Activated CD4-positive, alpha-beta T cell treated with anti-CD3 and anti-CD28 coated beads, Interleukin-2, Interleukin-6, amounts not matched to agents 100 ng/mL and 50 ng/mL, durations not matched to agents 16 hours and 8 hours (primary cell): ENCODE measurements around the gene NPRL2.

Source experiments
- DNase-seq: peaks from one replicate; pipeline ENCODE4 v3.0.0-alpha.2; 2020

Gene NPRL2

DNA sequence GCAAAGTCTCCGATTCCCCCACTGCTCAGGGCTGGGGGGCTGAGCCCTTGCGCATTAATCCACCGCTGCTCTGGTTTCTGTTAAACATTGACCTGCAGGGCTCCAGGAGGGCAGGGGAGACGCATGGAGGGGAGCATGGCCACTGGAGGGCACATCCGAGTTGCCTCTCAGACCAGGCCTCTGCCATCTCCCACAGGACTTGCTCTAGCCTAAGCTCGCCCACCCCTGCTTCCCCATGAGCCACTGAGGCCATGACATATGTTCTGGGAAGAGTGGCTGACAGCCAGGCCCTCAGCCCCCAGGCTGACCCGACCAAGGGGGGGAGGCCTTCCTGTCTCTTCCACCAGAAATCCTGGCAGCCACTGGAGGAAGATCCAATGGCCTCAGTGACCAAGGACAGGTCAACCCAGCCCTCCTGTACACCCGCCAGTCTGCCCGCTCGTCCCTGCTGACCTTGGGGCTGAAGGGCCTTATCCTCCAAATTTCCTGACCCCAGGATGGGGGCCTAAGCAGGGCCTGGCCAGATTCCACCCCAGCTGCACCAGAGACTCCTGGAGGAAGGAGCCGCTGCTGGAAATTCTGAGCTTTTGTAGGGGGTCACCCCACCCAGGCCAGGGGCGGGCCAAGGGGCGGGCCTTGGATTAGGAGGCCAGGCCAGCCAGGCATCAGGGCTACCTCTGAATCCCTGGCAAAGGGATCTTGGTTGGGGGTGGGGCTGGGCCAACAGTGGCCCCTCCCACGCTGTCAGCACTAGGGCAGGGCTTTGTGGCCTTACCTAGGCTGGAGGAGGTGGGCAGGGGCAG is 47.4 kb downstream of the NPRL2 start, which contains the start of gene HYAL1:
Gene HYAL1 (minus strand): TSS at position 562 of the 803 bp plus-strand sequence. CDS start 618 bp downstream, outside the sequence.
- DNase-seq, result no peak

DNA sequence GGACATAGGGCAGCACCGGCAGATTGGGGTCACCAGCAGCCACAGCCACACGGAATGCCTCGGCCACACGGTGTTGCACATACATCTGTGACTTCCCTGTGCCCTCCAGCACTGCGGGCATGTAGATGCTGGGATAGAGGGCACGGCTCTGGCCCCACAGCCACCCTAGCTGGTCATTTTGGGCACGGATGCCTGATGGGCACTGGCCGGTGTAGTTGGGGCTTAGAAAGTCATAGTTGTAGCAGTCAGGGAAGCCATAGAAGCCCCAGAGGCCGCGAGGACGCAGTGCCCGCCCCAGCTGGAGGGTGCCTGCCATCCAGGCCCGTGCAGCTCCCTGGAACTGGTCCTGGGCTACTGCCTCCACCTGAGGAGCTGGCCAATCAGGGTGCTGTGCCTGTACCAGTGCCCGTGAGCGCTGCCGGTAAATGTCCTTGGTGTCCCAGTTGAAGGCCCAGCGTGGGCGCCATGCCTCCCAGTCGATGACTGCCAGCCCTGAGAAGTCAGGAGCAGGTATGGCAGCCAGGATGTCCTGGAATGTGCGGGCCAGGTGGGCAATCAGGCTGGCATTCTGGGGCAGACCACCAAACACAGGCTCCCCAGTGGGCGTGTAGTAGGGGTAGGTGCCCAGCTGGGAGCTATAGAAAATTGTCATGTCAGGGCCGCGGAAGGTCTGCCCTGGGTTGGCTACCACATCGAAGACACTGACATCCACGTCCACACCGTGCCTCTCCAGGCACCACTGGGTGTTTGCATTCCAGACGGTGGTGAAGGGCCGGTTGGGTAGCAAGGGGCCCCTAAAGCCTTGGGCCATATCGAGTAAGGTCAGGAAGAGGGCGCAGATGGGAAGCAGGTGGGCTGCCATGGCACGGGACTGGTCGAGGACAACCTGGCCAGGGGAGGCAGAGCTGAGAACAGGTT is 48.2 kb downstream of the NPRL2 start:
- no peak for DNase-seq

DNA sequence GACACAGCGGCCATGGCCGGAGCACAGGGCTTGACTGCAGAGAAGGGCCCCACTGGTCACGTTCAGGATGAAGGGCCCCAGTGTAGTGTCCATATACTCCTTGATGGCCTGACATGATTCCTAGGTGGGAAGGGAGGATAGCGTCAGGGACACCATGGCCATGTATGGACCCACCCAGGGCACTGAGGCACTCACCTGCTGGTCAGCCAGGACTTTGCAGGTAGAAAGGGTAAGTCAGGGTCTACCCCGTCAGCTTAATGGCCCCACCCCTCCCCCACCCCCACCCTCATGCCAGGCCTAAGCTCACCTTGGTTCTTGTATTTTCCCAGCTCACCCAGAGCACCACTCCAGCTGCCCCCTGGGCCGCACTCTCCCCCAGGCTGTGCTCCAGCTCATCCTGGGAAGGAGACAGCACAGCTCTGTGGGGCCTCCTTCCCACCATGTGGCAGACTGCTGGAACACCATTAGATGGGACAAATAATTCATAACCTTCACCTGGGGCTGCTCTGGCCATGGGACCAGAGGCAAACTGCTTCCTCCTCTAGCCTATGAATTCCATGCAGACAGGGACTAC is 49.8 kb downstream of the NPRL2 start:
- no peak for DNase-seq

DNA sequence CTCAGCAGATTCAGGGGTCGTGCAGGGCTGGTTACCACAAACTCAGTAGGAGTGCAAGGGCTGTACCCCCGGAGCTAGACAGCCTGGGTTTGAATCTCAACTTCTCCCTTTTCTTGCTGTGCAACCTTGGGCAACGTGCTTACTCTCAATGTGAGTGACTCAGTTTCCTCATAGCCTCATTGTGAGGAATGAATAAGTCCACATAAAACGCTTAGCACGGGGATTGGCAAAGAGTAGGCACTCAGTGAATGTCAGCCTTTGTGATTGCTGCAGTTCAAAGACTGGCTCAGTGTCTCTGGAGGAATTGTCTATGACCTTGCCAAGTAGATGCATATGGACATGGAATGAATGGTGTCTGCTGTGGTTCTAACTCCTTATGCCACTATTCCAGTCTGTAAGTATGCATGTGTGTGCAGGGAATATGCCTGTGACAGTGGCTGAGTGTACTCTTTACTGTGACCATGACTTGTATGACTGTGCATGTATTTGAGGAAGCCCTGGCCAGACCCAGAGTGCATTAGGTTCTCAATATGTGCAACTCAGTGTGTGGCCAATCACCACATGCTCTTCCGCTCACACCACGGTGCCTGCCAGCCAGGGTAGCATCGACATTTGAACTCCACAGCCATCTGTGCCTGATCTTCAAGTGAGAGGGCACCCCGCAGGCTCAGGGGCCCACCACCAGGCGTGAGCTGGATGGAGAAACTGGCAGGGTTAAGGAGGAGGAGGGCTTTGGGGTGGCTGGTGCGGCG is 50.5 kb downstream of the NPRL2 start:
- DNase-seq, result peak; percentile 36

DNA sequence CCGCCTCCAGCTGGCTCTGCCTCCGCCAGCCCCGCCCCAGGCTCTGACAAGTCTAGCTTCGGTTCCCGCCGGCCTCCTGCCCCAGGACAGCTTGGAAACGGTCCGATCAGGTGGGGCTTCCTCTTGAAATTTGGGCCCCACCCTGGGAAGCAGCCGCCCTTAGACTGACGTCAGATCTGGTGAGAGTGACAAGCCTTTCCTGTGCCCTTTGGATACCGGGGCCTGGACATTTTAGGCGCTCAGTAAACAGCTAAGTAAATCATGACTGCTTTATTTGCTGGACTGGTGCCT is 51.0 kb downstream of the NPRL2 start:
- no peak for DNase-seq

DNA sequence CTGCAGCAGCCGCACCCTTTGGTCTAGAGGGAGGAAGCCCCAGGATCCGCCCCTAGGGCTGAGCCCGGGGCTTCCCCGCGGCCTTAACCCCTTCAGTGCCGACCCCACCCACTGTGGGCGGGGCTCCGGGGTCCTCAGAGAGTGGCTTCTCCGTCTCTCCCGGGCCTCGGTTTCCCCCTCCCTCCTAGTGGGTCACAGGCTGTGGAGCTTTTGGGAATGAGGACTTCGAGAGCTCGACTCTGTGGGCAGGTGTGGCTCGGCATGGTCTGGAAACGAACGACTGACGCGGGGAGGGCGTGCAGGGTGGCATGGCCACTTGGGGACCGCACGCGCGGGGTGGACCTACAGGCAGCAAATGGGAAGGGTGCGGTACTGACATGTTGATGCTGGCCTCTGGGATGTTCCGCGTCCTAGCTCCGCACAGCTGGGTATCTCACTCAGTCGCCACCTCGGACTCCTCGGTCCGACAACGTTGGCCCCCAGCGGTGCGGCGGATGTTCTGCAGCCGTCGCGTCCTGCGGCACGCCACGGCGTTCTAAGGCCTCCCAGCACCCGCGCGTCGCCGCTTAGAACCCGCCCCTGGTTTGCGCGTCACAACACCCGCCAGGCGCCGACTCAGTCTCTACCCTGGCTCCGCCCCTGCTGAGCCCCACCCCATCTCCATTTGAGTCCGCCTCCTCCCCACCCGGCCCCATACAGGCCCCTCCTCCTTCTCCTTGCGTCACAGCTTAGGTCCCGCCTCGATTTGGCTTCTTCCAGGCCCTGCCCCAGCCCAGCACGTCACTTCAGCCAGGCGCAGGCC is 51.5 kb downstream of the NPRL2 start, which contains the start of the genes HYAL3 and NAA80:
Gene HYAL3 (minus strand): TSS at position 570 of the 802 bp plus-strand sequence. CDS start 3,803 bp downstream, outside the sequence.
Gene NAA80 (minus strand): TSS at position 570 of the 802 bp plus-strand sequence. CDS start 1,942 bp downstream, outside the sequence.
- peak; percentile 100 for DNase-seq

DNA sequence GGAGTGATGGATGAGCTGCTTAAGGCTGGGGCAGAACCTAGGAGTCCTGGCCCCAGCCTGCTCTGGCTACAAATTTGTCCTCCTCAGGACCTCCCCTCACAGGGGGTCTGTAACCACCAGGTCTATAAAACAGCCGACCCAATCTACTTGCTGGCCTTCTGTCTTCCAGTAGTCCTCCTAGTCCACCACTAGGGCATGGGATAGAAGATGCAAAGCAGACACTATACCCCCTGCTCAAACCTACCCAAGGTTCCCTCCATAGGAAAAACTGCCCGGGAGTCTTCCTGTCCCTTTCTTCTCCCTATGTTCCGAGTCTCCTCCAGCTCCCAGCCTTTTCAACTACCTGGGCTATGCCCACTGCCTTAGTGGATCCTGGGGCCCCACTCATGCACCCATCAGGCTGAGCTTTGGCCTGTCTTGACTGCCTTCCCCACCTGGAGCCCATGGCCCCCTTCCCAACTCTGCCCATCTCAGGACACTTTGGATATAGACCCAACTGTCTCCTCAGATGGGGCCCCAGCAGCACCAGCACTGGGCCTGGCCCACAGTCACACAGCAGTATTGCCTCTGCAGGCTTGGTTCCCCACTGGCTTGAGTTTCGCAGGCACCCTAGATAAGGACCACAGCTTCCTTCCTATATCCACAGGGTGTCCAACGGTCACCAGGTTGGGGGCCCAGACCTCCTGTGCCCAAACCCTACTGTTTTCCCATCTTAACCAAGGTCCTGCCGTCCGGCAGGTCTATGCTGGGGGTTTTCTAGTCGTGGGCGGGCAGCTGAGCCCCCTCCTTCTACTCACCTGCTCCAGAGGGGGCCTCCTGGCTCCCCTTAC is 52.5 kb downstream of the NPRL2 start:
- no peak for DNase-seq

DNA sequence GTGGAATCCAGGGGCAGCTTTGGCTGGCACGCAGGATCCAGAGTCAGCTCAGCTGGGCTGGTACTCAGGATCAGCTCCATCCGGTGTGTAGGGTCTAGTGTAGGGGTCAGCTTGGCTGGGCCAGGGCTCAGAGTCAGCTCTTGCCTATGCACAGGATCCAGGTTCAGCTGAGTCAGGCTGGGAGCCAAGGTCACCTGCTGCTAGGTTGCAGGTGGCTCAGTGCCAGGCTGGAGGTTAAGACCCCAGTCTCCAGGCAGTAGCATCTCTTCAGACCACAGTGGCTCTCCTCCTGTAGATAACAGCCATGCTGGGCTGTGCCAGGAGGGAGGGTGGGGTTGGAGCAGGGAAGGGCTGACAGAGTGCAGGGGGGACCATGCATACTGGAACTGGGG is 53.2 kb downstream of the NPRL2 start:
- DNase-seq, result no peak
